NCI-H226 (cell line): ENCODE data around the gene CUL3.
"Not testable (repeated sequence)": the region's sequence is repeated elsewhere in the genome, so short reads cannot be mapped to it uniquely, and the experiment has no call there.

Experiments
- DNase-seq: peaks from one replicate; pipeline ENCODE4 v3.0.0-alpha.2; 2015

CUL3 gene

DNA sequence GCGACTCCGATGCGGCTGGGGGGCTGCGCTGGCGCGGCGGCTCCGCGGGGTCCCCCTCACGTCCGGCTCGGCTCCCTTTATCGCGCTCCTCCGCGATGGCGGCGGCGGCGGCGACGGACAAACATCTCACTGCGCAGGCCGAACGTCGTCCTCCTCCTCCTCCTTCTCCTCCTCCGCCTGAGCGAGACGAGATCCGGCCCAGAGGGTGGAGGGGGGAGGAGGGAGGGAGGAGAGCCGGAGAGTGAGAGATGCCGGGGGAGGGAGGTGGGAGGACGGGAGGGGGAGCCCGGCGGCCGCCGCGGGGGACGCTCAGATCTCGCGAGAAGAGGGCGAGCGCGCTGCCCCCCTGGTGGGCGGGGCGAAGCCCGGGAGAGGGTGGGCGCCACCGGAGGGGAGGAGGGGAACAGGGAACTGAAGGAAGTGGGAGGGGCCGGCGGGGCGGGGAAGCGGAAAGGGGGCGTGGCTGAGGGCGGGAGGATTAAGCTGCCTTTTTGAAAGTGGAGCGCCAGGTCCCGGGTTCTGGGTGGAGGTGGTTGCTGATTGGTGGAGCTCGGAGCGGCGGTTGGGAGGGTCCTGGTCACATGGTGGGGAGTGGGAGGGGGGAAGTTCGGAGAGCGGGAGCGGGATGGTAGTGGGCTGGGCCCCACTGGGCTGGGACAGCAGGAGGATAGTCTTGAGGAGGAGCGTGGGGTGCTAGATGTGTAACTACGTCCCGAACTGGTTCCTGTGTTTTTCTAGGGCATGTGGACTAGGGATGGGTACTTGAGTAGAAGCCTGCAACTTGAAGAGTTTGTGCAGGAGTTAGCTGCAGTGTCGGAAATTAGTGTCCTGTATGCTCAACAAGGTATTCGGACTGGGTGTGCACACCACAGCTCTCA, at the start of gene CUL3:
CUL3 (minus strand) TSS at position 153 of the 878 bp plus-strand sequence. CDS start 354 bp downstream, outside the sequence.
- DNase-seq: peak; percentile 93

DNA sequence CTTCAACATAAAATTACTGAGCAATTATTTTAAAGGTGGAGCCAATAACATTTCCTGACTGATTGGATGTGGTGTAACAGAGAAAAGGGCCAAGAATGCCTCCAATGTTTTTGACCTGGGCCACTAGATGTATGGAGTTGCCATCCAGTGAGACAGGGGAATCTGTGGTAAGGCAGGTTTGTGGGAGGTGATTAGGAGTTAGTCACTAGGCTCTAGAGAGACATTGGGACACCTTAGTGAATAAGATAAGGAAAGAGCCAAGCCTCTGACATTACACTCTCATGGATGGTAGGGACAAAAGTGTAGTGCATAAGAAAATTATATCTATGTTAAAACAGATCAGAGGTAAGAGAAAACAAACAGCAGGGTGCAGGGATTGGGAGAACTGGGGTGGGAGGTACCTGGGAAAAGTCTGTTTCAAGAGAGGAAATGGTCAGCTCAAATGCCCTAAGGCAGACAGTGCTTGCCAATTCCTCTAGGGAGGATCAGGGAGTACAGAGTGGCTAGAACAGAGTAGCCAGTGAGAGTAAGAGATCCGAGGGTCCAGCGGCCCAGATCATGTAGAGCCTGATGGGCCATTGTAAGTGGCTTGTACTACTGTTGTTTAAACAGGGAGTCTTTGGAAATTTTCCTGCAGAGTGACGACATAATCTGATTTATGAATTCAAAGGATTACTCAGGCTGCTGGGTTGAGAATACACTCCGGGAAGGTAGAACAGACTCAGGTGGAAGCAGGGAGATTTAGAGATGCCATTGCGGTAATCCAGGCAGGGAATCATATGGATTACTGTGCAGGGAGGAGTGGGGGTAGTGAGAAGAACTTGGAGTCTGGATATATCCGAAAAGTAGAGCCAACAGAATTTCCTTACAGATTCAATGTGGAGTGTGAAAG, 45.7 kb upstream of the CUL3 start:
- DNase-seq: peak; percentile 37

DNA sequence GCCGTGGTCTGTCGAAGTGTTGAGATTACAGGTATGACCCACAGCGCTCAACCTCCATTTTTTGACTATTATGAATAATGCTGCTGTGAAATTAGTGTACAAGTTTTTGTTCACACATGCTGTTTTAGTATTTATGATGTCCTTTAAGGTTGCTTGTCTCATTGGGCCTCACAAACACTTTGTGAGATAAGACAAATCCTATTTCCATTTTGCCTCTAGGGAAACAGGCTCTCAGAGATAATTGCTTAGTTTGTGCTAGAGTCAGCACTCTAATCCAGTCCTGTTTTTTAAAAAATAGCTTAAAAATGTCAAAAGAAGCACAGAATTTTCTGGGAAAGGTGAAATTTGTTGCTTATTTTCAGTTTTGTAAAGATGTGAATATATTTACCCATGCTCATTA, 43.3 kb upstream of the CUL3 start:
- DNase-seq: no peak

DNA sequence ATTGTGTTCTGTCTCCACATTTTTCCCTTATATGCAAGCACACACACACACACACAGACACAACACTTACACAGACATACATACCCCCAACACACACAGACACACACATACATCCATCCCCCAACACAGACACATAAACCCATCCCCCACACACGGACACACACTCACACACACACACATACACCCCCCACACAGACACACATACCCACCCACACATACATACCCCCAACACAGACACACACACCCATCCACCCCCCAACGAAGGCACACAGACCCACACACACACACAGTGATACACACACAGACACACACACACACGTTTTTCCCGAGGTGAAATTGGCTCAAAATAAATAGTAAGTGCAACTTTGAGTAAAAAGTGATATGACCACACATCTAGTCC, 41.6 kb upstream of the CUL3 start:
- DNase-seq: no peak

DNA sequence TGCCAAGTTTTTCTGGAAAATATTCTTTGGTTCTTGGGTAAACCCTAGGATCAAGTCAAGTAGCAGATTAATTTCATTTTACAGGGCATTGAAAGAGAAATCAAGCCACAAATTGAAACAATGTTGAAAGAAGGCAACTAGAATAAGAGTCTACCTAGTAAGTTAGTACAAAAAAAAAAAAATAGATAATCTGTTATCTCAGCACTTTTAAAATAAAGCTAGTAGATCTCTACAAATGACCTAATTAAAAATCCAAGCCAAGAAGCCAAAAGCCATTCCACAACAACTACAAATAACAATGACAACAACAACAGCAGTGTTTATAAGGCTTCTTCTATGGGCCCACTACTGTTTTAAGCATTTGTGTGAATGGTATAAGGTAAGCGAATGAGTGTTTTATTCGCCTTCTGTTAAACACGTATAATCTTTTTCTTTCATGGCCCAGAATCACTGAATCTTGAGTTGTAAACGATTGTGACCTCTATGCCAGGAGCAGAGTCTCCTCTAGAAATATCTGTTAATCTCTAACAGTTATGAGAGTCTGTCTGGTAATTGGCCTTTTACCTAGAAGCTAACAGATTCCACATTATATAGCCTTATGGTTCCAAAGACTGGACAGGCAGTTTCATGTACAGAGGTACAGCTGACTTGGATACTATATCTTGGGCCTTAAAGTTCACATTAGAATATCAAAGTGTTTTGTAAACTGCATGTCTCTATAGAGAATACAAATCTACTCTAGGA, 28.6 kb upstream of the CUL3 start:
- DNase-seq: no peak

DNA sequence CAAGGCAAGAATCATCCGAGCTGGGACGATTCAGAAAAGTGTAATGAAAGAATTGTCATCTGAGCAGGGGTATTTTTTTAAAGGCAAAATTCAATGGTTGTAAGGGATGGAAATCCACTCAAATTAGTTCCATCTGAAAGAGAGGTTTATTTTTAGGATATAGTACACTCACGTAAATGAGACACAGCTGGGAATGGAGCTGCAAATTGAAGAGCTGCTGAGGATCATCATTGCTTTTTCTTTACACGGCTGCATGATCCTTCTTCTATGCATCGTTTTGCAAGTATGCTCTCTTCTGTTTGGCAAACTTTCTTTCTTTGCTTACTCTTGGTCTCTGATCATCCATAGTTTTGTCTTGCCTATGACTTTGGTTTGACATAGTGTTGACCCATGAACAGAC, 27.4 kb upstream of the CUL3 start:
- DNase-seq: no peak

DNA sequence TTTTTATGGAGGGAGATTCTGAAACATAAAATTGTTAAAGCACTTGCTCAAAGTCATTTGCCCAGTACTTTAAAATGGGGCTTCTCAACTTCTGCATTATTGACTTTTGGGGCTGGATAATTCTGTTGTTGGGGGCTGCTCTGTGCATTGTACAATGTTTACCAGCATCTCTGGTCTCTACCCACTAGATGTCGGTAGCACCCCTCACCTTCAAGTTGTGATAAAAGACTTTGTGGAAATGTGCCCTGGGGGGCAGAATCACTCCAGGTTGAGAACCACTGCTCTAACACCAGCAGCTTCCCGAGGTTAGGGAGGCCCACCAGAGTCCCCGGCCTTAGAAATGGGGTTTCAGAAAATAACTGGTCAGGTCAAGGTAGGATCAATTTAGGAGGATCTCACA, 26.8 kb upstream of the CUL3 start:
- DNase-seq: no peak

DNA sequence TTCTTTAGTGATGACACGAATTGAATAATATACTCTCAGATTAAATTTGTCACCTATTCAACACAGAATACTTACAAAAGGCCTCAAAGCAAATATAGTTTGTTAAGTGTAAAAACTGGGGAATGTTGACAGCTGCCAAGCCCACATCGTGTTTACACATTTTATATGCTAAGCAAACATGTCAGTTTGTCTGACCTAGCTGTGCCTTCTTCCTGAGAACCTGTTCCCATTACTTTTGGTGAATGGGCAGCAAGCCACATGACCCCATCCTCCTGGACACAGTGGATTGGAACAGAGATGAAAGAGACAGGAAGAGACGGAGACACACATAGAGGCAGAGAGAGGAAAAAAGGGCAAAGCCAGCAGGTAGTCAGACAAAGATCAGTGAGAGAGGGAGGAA, 22.9 kb upstream of the CUL3 start:
- no peak for DNase-seq

DNA sequence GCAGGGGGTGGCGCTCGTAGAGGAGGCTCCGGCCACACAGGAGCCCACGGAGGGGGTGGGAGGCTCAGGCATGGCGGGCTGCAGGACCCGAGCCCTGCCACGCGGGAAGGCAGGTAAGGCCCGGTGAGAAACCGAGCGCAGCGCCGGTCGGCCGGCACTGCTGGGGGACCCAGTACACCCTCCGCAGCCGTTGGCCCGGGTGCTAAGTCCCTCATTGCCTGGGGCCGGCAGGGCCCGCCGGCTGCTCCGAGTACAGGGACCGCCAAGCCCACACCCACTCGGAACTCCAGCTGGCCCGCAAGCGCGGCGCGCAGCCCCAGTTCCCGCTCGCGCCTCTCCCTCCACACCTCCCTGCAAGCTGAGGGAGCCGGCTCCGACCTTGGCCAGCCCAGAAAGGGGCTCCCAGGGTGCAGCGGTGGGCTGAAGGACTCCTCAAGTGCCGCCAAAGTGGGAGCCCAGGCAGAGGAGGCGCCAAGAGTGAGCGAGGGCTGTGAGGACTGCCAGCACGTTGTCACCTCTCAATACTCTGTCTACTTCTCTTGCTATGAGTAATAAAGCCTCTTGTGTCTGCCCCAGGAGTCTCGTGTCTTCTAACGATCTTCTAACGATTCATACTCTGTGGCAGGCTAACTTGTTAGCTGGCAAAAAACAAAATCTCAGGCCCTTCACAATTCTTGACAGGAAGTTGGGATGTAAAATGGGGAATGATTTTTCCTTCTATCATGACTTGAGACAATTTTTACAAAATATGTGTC, 18.8 kb upstream of the CUL3 start:
- not testable (repeated sequence) for DNase-seq

DNA sequence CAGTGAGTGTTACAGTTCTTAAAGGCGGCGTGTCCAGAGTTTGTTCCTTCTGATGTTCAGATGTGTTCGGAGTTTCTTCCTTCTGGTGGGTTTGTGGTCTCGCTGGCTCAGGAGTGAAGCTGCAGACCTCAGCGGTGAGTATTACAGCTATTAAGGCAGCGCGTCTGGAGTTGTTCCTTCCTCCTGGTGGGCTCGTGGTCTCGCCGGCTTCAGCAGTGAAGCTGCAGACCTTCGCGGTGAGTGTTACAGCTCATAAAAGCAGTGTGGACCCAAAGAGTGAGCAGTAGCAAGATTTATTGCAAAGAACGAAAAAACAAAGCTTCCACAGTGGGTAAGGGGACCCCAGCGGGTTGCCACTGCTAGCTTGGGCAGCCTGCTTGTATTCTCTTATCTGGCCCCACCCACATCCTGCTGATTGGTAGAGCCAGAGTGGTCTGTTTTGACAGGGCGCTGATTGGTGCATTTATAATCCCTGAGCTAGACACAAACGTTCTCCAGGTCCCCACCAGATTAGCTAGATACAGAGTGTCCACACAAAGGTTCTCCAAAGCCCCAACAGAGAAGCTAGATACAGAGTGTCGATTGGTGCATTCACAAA, 17.7 kb upstream of the CUL3 start:
- not testable (repeated sequence) for DNase-seq

DNA sequence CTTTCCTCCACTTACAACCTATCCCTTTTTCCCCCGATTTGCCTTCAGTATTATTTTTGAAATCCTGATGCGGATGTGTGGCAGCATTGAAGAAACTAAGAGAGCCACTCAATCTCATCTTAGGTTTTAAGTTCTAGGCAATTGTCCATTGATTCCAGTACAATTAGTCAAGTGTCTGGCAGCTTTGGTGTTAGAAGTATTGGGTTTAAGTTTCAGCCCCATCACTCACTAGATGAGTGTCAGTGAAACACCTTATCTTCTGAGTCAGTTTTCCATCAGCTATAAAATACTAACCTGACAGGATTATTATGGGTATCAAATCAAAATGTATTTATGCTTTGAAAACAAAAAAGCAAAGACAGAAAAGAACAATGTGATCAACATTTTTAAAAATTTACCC, 16.8 kb upstream of the CUL3 start:
- DNase-seq: no peak

DNA sequence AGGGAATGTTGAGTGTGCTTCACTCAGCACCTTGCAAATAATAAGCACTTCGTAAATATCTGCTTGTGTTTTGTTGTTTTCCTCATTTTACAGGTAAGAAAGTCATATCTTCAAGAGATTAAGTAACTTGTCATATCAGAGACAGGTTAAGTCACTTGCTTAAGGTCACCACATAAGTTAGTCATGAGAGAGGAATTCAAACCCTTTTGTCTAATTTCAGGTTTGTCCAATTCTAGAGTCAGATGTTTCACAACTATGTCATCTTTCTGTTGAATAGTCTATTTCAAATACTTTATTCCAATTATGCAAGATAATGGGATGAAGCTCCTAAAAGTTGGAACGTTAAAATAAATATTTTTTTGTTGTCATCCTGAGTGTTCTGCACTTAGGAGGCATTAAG, 13.5 kb upstream of the CUL3 start:
- DNase-seq: no peak

DNA sequence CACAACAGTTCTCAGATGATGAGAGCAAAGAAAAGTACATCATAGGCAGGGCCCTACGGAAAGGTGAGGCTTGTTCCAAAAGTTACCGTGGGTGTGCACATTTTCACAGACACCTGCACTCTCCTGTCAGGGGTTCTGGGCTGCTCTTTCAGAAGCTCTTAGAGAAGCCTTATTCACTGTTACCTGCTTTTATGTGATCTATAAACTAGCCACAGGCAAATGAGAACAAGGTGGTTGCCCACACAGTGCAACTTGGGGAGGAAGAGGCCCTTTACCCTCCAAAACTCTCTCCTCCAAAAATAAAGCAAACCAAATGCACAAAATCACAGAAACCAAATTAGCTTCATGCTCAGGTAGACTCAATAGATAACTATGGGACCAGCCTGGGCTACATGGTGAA, 11.1 kb upstream of the CUL3 start:
- DNase-seq: no peak

DNA sequence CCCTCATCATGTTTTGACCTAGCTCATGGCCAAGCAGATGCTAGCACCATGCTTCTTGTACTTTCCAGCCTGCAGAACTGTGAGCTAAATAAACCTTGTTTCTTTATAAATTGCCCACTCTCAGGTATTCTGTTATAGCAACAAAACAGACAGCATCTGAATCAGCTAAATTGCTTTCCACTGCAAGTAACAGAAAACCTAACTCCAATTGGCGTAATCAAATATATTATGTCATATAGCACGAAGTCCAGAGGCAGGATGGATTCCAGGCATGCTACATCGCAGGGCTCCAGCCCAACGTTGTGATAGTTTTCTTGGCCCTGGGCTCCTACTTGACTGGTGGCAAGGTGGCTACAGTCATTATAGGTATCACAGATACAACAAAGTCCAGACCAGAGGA, 10.4 kb upstream of the CUL3 start:
- DNase-seq: no peak

DNA sequence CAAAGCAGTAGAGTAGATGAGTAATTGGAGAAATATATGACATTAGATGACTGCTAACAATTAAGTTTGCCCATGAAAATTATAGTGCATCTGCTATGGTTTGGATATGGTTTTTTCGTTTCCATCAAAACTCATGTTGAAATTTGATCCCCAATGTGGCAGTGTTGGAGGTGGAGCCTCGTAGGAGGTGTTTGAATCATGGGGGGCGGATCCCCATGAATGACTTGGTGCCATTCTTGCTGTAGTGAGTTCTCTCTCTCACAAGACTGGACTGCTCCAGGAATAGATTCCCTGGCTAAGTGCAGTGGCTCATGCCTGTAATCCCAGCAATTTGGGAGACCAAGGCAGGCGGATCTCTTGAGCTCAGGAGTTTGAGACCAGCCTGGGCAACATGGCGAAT, 9.7 kb upstream of the CUL3 start:
- DNase-seq: peak; percentile 40

DNA sequence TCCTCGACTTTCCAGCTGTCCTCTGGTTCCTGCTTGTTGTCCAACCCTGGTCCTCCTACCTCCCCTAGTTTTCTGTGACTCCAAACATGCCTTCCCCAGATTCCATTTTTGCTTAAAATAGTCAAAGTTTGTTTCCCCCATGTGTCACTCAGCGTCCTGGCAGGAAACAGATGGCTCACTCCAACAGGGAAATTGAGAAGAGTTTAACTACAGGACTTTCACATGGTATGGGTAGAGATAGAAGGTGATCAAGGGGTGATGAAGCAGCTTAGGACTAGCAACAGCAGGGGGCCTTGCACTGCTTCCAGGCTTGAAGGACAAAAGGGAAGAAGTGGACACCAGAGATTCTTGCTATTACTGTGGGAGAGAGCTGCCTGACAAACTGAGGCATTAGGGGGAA, 6.1 kb upstream of the CUL3 start:
- no peak for DNase-seq

DNA sequence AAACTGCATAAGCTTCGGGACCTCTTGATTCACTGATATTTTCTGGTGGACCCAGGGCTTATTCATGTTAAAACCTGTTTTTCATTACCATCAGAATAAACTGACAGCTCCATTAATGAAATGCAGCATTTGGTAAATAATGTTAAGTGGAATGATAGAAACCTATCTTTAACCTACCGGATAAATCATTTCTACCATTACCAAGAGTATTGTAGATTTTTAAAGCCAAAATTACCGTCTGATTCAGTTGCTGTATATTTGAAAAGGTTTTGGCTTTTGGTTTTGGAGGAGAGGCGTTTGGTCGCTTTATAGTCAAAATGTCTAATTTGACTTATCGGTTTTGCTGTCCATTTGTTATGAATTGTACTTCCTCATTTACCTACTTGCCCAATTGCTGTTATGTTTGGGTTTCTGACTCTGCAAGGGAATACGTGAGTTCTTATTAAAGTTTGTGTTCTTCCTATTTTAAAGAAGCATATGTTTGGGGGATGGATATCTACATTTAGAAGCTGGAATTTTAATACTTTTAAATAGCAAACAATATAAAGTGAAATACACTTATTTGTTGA, 1.0 kb upstream of the CUL3 start:
- no peak for DNase-seq

DNA sequence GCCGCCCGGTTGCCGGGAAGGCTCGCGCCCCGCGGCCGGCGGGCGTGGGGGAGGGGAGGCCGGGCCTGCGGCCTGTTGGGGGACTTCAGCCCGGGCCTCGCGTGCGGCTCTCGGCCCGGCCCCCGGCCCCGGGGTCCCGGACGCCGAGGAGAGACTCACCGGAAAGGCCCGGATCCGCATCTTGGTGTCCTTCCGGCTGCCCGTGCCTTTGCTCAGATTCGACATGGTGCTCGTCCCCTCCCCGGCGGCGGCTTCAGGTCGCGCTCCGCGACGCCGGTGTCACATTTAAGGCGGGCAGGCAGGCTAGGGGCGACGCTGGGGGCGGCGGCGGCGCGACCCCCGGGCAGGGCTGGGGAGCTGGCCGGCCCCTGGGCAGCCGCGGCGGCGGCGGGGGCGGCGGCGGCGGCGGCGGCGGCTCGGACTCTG, 365 bp downstream of the CUL3 start:
- peak; percentile 29 for DNase-seq

DNA sequence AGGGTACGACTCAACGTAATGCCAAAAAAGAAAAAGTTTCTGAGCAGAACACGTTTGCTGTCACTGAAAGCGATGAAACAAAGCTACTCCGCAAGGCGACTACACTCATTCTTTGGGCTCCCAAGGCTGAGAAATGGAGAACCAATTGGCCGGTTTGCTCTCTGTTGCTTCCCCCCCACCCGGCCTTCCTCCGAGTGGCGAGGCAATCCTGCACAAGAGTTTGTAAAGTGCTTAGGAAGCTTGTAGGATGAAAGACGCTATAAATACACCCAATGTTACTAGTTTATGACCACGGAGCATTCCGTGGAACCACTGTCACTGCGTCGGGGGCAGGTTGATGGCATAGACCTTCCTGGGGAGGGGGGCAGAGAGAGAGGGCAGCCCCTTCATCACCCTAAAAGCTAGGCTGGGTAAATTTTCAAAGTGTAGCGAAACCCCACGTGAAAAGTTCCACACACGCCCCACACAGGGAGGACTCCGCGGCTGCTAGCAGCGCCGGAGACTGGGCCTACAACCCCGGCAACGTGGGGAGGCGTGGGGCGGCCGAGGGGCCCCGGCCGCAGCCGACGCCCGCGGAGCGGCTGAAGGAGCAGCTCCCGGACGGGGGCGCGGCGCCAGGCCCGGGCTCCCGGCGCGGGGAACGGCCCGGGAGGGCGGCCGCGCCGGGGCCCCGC, 915 bp downstream of the CUL3 start:
- no peak for DNase-seq

DNA sequence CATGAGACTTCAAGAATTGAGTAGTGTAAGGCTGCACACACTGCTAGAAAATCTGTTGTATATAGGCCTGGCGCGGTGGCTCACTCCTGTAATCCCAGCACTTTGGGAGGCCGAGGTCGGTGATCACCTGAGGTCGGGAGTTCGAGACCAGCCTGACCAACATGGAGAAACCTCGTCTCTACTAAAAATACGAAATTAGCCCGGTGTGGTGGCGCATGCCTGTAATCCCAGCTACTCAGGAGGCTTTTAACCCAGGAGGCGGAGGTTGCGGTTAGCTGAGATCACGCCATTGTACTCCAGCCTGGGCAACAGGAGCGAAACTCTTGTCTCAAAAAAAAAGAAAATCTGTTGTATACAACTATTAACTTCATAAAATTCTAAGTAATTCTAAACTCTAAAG, 2.1 kb downstream of the CUL3 start:
- not testable (repeated sequence) for DNase-seq

DNA sequence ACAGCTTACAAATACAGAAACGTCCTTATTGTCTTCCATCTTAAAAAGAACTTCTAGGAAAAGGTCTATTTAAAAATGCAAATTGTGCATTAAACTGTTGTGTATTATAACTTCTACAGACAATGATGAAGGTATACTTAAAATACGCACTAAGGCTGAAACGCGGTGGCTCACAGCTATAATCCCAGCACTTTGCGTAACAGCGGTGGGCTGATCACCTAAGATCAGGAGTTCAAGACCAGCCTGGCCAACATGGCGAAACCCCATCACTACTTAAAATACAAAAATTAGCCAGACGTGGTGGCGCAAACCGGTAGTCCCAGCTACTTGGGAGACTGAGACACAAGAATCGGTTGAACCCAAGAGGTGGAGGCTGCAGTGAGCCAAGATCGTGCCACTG, 4.9 kb downstream of the CUL3 start:
- DNase-seq: no peak
